SKM-1 treated with dmso at 0.1 percent for 144 hours (cell line): ENCODE results near the gene PRRT3.

ENCODE experiments used
- DNase-seq: peaks from one replicate; lab custom pipeline; 2025; ENCODE audit not compliant: unreplicated experiment; lab: John Stamatoyannopoulos, UW

Gene PRRT3

GRCh38 chr3:9951962-9952805, at the start of gene PRRT3:
Gene PRRT3, minus strand, starts transcription at chr3:9952408. Its CDS starts 2,293 bp downstream, at chr3:9950115.
- no peak for DNase-seq

GRCh38 chr3:10000686-10001085, 48.5 kb upstream of the PRRT3 start:
- DNase-seq, result no peak

GRCh38 chr3:9994086-9994844, 42.1 kb upstream of the PRRT3 start:
- no peak for DNase-seq

GRCh38 chr3:9986230-9986725, 34.1 kb upstream of the PRRT3 start:
- DNase-seq, result no peak

DNA sequence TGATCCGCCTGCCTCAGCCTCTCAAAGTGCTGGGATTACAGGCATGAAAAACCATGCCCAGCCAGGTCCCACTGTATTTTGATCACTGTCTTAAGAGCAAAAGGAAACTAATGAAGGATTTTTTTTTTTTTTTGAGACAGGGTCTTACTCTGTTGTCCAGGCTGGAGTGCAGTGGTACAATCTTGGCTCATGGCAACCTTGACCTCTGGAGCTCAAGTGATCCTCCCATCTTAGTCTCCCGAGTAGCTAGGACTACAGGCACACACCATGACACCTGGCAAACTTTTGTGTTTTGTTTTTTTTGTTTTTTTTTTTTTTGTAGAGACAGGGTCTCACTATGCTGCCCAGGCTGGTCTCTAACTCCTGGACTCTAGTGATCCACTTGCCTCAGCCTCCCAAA, 28.0 kb upstream of the PRRT3 start:
- no peak for DNase-seq

GRCh38 chr3:9978710-9979305, 26.6 kb upstream of the PRRT3 start:
- no peak for DNase-seq

DNA sequence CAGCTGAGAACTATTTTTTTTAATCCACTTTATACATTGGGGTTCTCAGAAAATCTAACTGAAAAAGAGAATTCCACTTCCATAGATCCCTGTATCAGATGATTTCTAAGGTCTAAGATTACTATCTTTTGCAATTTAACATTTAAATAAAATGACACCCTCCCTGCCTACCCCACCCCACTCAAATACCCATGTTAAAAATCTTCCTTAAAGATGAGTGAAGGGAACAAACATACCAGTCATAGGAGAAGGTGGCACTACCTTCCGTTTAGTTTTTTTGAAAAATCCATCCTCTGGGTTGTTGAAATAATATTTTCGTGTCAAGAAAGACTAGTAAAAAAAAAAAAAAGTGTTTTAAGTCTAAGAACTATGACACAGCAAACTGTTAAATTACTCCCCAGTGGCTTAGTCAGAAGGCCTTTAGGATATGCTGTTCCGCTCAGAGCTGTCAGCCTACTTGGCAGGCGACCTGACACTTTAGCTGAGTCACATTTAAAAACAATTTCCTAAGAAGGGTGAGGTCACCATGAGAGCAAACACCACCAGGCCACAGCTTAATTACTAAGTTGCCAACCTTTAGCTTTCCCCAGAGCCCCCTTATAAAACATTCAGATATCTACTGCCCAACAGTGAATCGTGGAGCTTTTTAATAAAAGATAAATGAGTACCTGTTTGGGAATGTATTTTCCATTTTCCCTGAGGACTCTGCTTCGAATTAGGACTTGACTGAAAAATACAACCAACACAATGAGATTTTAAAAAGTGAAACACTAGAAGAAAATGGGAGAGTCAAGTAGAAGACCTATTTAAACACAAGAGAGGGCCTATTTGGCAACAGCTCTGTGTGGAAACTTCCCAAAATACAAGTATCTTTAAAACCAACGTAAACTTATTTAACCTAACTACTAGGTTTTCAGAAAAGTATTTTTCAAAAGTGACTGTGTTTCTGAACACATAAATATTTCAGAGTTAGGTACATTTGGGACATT, 24.8 kb upstream of the PRRT3 start:
- DNase-seq, result peak; percentile 74

DNA sequence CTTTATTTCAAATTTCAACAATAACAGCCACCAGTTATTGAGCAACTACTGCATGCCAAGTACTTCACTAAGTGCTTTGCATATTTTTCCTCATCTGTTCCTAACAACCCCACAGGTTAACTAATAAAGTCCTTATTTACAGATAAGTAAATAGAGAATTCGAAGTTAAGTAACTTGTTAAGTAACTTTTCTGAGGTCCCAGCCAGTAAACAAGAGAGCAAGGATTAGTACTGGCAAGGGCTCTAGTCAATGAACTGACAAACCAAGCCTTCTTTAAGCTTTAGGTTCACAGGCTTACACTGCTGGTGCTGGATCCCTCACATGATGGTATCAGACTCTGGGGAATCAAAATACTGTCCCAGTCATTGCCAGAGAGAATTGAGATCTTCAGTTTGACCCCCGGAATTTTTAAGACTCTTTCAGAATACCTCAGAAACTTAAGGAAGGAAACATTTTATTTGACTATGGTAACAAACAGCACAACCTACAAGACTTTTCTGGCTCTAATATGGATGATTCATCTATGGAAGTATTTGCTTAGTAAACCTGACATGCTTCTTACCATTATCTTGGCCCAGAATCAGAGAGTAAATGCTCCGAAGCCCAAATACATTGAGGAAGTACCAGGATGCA, 17.9 kb upstream of the PRRT3 start:
- DNase-seq, result no peak

DNA sequence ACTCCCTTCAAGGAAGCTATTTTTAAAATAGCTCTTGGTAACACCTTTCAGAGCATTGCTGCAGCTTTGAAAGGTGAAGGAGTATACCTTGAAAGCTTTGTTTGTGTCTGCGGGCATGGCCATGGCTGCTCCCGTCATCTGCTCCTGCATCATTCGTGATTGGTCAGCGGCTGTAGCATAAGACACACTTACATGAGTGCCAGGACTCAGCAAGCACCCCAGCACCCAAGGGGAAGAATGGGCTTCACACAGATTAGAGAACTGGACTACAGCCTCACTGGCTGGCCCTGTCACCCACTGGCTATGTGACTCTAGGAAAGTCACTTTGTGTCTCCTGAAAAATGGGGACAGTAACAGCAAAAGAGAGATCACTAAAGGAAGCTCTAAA, 17.4 kb upstream of the PRRT3 start:
- no peak for DNase-seq

- no peak for DNase-seq
Measured at GRCh38 chr3:9966841-9967240, 14.6 kb upstream of the PRRT3 start.

- DNase-seq, result no peak
Measured at GRCh38 chr3:9965200-9965875, 13.1 kb upstream of the PRRT3 start.

DNA sequence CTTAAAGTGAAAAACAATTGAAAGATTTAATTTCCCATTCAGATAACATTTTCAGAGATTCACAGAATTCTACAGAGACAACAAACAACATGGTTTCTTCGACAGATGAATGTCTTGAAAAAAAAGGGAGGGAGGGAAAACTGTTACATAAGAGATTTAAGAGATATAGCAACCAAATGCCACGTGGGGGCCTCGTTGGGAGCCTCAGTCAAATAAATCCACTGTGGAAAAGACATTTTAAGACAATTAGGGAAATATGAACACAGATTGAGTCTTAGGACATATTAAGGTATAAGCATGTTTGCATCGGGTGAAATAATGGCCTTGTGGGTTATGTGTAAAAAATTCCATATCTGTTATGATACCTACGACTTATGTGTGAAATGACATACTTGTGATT, 5.0 kb upstream of the PRRT3 start:
- no peak for DNase-seq

DNA sequence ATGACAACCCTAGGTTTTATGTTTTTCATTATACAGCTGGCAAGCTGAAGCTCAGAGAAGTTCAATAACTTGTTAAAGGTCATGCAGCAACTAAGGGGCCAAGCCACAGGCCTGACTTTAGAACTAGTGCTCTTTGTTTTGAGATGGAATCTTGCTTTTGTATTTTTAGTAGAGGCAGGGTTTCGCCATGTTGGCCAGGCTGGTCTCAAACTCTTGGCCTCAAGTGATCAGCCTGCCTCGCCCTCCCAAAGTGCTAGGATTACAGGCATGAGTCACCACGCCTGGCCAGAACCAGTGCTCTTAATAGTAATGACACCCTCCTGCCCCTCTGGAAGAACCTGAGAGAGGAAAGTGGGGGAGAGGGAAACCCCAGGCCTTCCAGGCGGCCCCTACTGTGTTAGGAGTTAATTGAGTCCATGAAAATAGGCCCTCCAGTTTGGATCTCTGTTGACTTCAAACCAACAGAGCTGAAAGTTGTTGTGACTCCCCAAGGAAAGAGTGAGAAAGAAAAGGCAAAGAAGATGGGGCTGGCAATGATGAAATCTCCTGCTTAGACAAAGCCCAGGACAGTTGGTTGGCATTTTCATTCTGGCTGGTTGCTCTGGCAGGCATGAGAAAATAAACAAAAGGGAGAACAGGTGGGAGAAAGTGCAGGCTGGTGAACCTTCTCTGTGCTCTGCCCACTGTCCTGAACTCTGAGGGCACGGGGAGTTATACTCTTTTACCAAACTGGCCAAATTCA, 3.6 kb upstream of the PRRT3 start:
- no peak for DNase-seq

DNA sequence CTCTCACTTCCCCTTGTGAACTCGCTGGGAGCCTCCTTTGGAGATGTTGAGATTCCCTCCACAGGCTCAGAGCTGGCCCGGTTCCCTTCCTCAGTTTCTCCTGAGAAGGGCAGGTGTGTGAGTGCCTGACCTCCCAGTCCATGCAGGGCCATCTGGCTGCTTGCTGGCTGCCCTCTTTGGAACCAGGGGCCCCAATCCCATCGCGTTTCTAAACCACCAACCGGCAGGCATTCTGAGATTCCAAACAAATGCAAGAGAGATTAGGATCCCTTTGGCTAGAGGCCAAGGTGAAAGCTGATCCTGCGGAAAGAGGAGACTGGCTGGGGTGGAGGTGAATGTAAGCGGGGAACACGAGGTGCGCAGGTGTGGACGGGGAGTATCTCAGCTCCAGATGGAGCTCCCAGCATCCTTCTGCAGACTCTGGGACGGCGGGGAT, 2.9 kb upstream of the PRRT3 start:
- no peak for DNase-seq

DNA sequence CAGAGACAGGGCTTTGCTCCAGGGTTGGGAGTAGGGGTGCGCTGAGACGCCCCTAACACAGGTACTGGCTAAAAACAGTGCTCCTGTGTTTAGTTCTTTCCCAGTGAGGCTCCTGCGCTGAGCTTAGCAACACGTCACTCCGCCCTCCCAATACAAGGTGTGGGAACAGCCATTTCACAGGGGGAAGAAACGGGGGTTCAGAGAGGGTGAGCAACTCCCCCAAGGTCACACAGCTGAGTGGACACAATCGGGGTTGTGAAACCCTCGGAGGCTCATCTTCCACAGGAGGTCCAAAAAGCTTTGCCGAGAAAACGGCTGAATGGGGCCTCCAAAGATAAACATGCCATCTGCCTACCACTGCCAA, 628 bp downstream of the PRRT3 start:
- DNase-seq, result no peak

- DNase-seq, result no peak
Measured at GRCh38 chr3:9951126-9951525, 1.1 kb downstream of the PRRT3 start.

DNA sequence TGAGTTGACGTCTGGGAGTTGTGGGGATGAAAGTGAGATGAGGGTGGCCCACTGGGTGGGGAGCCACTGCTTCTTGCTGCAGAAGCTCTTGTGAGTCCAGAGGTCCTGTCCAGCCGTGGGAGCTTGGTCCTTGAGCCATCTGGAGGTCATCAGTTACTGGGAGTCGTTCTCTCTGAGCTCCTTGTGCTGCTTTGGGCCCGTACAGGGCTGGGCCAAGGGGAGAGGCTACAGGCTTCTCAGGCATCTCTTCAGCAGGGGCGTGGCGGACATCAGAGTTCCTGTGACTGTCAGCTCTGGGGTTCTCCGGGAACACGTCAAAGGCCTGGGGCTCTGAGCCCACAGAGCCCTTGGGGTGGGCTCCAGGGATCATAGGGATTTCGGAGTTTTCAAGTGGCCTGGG, 2.6 kb downstream of the PRRT3 start:
- no peak for DNase-seq

- no peak for DNase-seq
Measured at GRCh38 chr3:9949115-9949514, 3.1 kb downstream of the PRRT3 start.

DNA sequence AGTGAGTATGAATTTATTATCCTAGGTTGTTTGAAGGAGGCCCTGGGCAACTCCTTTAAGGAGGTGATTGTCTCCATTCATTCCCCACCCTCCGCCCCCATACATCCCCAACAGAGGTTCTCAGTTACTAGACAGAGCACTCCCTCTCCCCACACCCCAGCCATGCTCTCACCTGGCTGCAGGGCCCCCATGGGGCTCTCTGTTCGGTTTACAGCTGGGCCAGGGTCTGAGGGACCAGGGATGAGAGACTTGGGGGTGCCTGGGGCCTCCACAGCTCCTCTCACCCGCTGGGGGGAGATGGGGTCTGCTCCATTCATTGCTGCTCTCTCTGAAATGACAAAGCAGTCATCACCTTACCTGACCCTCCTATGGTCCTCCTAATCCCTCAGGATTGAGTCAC, 3.6 kb downstream of the PRRT3 start:
- no peak for DNase-seq
